Breast epithelium (tissue), 4 donors: ENCODE measurements around the gene SGO2. TPM values are rescaled to one million over a fixed set of nuclear protein-coding genes. Genes with fewer than 3 reads are reported as not detected.
"Not testable (repeated sequence)": the region's sequence is repeated elsewhere in the genome, so short reads cannot be mapped to it uniquely, and the experiment has no call there.

Source experiments
- DNase-seq, 2 donors: peaks; one replicate each; pipeline ENCODE4 v3.0.0-alpha.2; 2019; ENCODE audit warnings: low spot score in 2 of 2
- H3K27ac ChIP-seq, 2 donors: fragments of 200-600 bp; sonication (generic) in 1 of 2; one replicate each; pipeline ENCODE4 v1.5.1; 2016 to 2019; ENCODE audit warnings: mild to moderate bottlenecking in 1 of 2
- H3K27me3 ChIP-seq, 2 donors: fragments of 200-600 bp; sonication (generic) in 1 of 2; one replicate each; pipeline versions ENCODE4 v1.5.1 to v1.6.0; 2017 to 2019; ENCODE audit warnings: control low read depth in 1 of 2, mild to moderate bottlenecking in 1 of 2
- H3K36me3 ChIP-seq: fragments of 200-600 bp; one replicate; pipeline ENCODE4 v1.5.1; 2019
- H3K4me1 ChIP-seq, 2 donors: fragments of 200-600 bp; sonication (generic); one replicate each; pipeline ENCODE4 v1.5.1; 2016 to 2019; ENCODE audit warnings: control low read depth in 1 of 2
- H3K4me3 ChIP-seq, 3 donors: fragments of 200-600 bp; sonication (generic); 1 replicate in 2 of 3; 2 replicates in 1 of 3; pipeline ENCODE4 v1.5.1; 2016 to 2019; ENCODE audit warnings: mild to moderate bottlenecking in 3 of 3, moderate library complexity in 2 of 3
- H3K9me3 ChIP-seq, 2 donors: fragments of 200-600 bp; sonication (generic) in 1 of 2; one replicate each; pipeline ENCODE4 v1.5.1; 2016 to 2019; ENCODE audit warnings: control low read depth in 1 of 2
- POLR2A ChIP-seq: fragments of 450-650 bp; IDR thresholded peaks from one replicate; pipeline ENCODE4 v1.6.1; 2016; ENCODE audit warnings: antibody characterized with exemption, mild to moderate bottlenecking, moderate library complexity
- POLR2AphosphoS5 ChIP-seq, 3 donors: sonication (generic); formaldehyde crosslinking; IDR thresholded peaks; one replicate each; pipeline ENCODE4 v1.6.1; 2017; ENCODE audit warnings: antibody characterized with exemption in 3 of 3
- intact Hi-C: fragments of 100-400 bp; cut with DNase I; formaldehyde crosslinking; loops from one replicate; pipeline ENCODE4 v1.15.1; 2023; ENCODE audit warnings: low total_unique reads
- total RNA-seq, 3 donors: library from RNA; depleted of rRNA; stranded (reverse); fragments of >200 nt; gene quantifications; one replicate each; pipeline ENCODE4 v1.1.0, GENCODE V29; 2016
- TF ChIP-seq, protein P1 (sequence below), 3 donors: fragments of 450-650 bp; IDR thresholded peaks; one replicate each; pipeline ENCODE4 v1.5.1; 2016 to 2017; ENCODE audit warnings: antibody characterized with exemption in 3 of 3, mild to moderate bottlenecking in 3 of 3, moderate library complexity in 3 of 3

Gene SGO2
- total RNA-seq, 3 donors from 2014 or later = 3.6 to 9.1 (median 4.6) TPM

DNA sequence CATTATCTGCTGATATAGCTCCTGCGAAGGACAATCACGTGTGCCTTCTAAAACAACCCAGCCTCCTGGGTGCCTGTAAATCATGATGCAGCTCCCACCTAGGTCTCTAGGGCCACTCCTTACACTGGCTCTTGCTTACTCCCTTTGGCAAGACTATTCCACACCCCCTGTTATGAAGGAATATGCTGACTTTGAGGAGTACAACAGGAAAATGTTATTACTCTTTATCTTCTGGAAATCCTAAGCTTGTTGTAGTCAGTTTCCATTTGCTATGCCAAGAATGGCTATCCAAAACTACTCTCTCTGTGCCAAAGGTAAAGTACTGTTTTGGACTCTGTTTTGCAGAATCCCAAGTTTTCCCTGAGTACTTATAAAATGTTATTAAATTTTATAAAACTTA is 7.7 kb downstream of the SGO2 start:
- TF ChIP-seq POLR2AphosphoS5 (IDR thresholded peaks at IDR 0.05) (no peak), POLR2A (no peak)
- TF ChIP-seq, protein P1, sequence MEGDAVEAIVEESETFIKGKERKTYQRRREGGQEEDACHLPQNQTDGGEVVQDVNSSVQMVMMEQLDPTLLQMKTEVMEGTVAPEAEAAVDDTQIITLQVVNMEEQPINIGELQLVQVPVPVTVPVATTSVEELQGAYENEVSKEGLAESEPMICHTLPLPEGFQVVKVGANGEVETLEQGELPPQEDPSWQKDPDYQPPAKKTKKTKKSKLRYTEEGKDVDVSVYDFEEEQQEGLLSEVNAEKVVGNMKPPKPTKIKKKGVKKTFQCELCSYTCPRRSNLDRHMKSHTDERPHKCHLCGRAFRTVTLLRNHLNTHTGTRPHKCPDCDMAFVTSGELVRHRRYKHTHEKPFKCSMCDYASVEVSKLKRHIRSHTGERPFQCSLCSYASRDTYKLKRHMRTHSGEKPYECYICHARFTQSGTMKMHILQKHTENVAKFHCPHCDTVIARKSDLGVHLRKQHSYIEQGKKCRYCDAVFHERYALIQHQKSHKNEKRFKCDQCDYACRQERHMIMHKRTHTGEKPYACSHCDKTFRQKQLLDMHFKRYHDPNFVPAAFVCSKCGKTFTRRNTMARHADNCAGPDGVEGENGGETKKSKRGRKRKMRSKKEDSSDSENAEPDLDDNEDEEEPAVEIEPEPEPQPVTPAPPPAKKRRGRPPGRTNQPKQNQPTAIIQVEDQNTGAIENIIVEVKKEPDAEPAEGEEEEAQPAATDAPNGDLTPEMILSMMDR (IDR thresholded peaks at IDR 0.05) = no peak
- no peak overlapping the region for H3K27ac ChIP-seq
- no peak overlapping the region for H3K4me3 ChIP-seq
- DNase-seq = no peak
- H3K9me3 ChIP-seq = no peaks in the 10 kb centered on the region
- intact Hi-C loops = no loop called here
- H3K36me3 ChIP-seq = no peaks in the 10 kb centered on the region
- H3K4me1 ChIP-seq = no peaks in the 10 kb centered on the region
- no peaks in the 10 kb centered on the region for H3K27me3 ChIP-seq

DNA sequence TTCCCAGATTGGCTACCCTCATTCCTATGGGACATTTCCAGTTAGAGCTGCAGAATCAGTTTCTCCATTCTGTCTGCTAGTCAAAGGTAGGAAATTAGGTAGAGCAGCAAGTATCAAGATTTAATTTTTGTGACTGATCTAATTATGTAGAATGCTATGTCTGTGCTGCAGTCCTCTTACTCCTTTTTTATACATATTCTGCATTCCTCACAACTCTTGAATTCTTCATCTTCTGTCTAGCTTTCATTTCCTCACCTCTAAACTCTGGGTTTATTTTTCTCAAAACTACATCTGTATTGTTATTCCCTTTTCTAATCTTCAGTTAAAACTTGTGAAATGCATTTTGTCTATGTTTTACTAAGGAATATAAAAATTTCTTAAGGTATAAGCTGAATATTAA is 8.6 kb downstream of the SGO2 start:
- no peak for DNase-seq
- Histone ChIP-seq H3K27ac (no peak overlapping the region), H3K36me3 (no peaks in the 10 kb centered on the region), H3K9me3 (no peaks in the 10 kb centered on the region), H3K27me3 (no peaks in the 10 kb centered on the region), H3K4me1 (no peaks in the 10 kb centered on the region), H3K4me3 (no peak overlapping the region)
- TF ChIP-seq POLR2A (no peak), POLR2AphosphoS5 (IDR thresholded peaks at IDR 0.05) (no peak)
- TF ChIP-seq, protein P1 (IDR thresholded peaks at IDR 0.05) = no peak
- intact Hi-C loops = no loop called here

GRCh38 chr2:200538139-200538538 is 12.1 kb downstream of the SGO2 start:
- no peaks in the 10 kb centered on the region for H3K4me1 ChIP-seq
- H3K27me3 ChIP-seq = no peaks in the 10 kb centered on the region
- no peak for TF ChIP-seq POLR2AphosphoS5 (IDR thresholded peaks at IDR 0.05)
- TF ChIP-seq, protein P1 (IDR thresholded peaks at IDR 0.05) = no peak
- TF ChIP-seq POLR2A = no peak
- intact Hi-C loops = no loop called here
- DNase-seq = no peak
- H3K27ac ChIP-seq = no peak overlapping the region
- H3K4me3 ChIP-seq = no peak overlapping the region
- H3K36me3 ChIP-seq = no peaks in the 10 kb centered on the region
- no peaks in the 10 kb centered on the region for H3K9me3 ChIP-seq

- H3K4me3 ChIP-seq = no peak overlapping the region
- DNase-seq = no peak
- no peaks in the 10 kb centered on the region for H3K36me3 ChIP-seq
- no peaks in the 10 kb centered on the region for H3K27me3 ChIP-seq
- H3K4me1 ChIP-seq = no peaks in the 10 kb centered on the region
- no peaks in the 10 kb centered on the region for H3K9me3 ChIP-seq
- TF ChIP-seq POLR2A = no peak
- TF ChIP-seq, protein P1 (IDR thresholded peaks at IDR 0.05) = no peak
- no peak for TF ChIP-seq POLR2AphosphoS5 (IDR thresholded peaks at IDR 0.05)
- intact Hi-C loops = no loop called here
- no peak overlapping the region for H3K27ac ChIP-seq
Observed at GRCh38 chr2:200540793-200541192, 14.8 kb downstream of the SGO2 start.

DNA sequence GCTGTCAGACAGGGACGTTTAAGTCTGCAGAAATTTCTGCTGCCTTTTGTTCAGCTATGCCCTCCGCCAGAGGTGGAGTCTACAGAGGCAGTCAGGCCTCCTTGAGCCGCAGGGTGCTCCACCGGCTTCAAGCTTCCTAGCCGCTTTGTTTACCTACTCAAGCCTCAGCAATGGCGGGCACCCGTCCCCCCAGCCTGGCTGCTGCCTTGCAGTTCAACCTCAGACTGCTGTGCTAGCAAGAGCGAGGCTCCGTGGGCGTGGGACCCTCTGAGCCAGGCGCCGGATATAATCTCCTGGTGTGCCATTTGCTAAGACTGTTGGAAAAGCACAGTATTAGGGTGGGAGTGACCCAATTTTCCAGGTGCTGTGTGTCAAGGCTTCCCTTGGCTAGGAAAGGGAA is 40.6 kb downstream of the SGO2 start:
- H3K4me1 ChIP-seq, DNase-seq, H3K27ac ChIP-seq, H3K4me3 ChIP-seq, intact Hi-C loops, H3K9me3 ChIP-seq, H3K27me3 ChIP-seq, H3K36me3 ChIP-seq: not testable (repeated sequence)

GRCh38 chr2:200567932-200568331 is 41.9 kb downstream of the SGO2 start:
- no peaks in the 10 kb centered on the region for H3K4me1 ChIP-seq
- DNase-seq = no peak
- no peaks in the 10 kb centered on the region for H3K9me3 ChIP-seq
- H3K27me3 ChIP-seq = no peaks in the 10 kb centered on the region
- intact Hi-C loops = no loop called here
- no peak overlapping the region for H3K4me3 ChIP-seq
- TF ChIP-seq POLR2A (no peak), POLR2AphosphoS5 (IDR thresholded peaks at IDR 0.05) (no peak)
- TF ChIP-seq, protein P1 (IDR thresholded peaks at IDR 0.05) = no peak
- H3K36me3 ChIP-seq = no peaks in the 10 kb centered on the region
- no peak overlapping the region for H3K27ac ChIP-seq
